Tibial nerve (tissue), 4 donors: ENCODE measurements around the gene DRD3. TPM values are rescaled to one million over a fixed set of nuclear protein-coding genes. Genes with fewer than 3 reads are reported as not detected.

ENCODE experiments used
- DNase-seq, 2 donors: peaks; one replicate each; pipeline ENCODE4 v3.0.0-alpha.2; 2019; ENCODE audit warnings: low spot score in 2 of 2
- H3K27ac ChIP-seq, 4 donors: fragments of 200-600 bp; sonication (generic) in 3 of 4; one replicate each; pipeline ENCODE4 v1.5.1; 2017 to 2019; ENCODE audit warnings: mild to moderate bottlenecking in 1 of 4
- H3K27me3 ChIP-seq, 2 donors: fragments of 200-600 bp; sonication (generic) in 1 of 2; one replicate each; pipeline versions ENCODE4 v1.5.1 to v1.6.0; 2017 to 2019
- H3K36me3 ChIP-seq, 3 donors: fragments of 200-600 bp; sonication (generic); one replicate each; pipeline ENCODE4 v1.5.1; 2018 to 2019
- H3K4me1 ChIP-seq, 4 donors: fragments of 200-600 bp; sonication (generic) in 3 of 4; one replicate each; pipeline ENCODE4 v1.5.1; 2017 to 2019
- H3K4me3 ChIP-seq, 4 donors: fragments of 200-600 bp; sonication (generic) in 3 of 4; one replicate each; pipeline ENCODE4 v1.5.1; 2017 to 2019; ENCODE audit warnings: mild to moderate bottlenecking in 1 of 4, moderate library complexity in 1 of 4
- H3K9me3 ChIP-seq, 4 donors: fragments of 200-600 bp; sonication (generic) in 3 of 4; one replicate each; pipeline ENCODE4 v1.5.1; 2017 to 2019
- CTCF ChIP-seq, 5 experiments: fragments of 200-600 bp in 3 of 5; fragments of 450-650 bp in 2 of 5; sonication (generic) in 3 of 5; IDR thresholded peaks; one replicate each; pipeline ENCODE4 v1.5.1; 2016 to 2019; ENCODE audit warnings: antibody characterized with exemption in 5 of 5, mild to moderate bottlenecking in 3 of 5, moderate library complexity in 2 of 5
- EP300 ChIP-seq, 2 donors: sonication (generic); formaldehyde crosslinking; IDR thresholded peaks; one replicate each; pipeline ENCODE4 v1.6.1; 2017; ENCODE audit warnings: antibody characterized with exemption in 2 of 2, mild to moderate bottlenecking in 1 of 2
- POLR2A ChIP-seq, 2 donors: fragments of 450-650 bp; IDR thresholded peaks; one replicate each; pipeline ENCODE4 v1.6.1; 2017; ENCODE audit warnings: antibody characterized with exemption in 2 of 2, mild to moderate bottlenecking in 2 of 2, moderate library complexity in 2 of 2
- WGBS, 2 donors: methylation state at CpG; one replicate each; pipeline ENCODE4 v1.1.5; 2018; 5-methylcytosine and 5-hydroxymethylcytosine counted together
- total RNA-seq, 4 donors: library from RNA; depleted of rRNA; stranded (reverse); fragments of >200 nt; gene quantifications; one replicate each; pipeline ENCODE4 v1.1.0, GENCODE V29; 2016

Gene DRD3
- total RNA-seq, 4 donors from 2014 or later: not detected

- no peak overlapping the region for H3K27ac ChIP-seq
- H3K4me1 ChIP-seq: no peaks in the 10 kb centered on the region
- no peaks in the 10 kb centered on the region for H3K27me3 ChIP-seq
- 65 to 74% methylated on average over 5 of the region's 5 CpGs for WGBS, 2 donors
- no peaks in the 10 kb centered on the region for H3K9me3 ChIP-seq
- TF ChIP-seq EP300 (IDR thresholded peaks at IDR 0.05) (no peak), POLR2A (IDR thresholded peaks at IDR 0.05) (no peak), CTCF (IDR thresholded peaks at IDR 0.05) (no peak)
- no peak for DNase-seq
- H3K36me3 ChIP-seq: no peaks in the 10 kb centered on the region
- no peak overlapping the region for H3K4me3 ChIP-seq
These were observed 68.4 kb downstream of the DRD3 start for GRCh38 chr3:114110439-114110838.

DNA sequence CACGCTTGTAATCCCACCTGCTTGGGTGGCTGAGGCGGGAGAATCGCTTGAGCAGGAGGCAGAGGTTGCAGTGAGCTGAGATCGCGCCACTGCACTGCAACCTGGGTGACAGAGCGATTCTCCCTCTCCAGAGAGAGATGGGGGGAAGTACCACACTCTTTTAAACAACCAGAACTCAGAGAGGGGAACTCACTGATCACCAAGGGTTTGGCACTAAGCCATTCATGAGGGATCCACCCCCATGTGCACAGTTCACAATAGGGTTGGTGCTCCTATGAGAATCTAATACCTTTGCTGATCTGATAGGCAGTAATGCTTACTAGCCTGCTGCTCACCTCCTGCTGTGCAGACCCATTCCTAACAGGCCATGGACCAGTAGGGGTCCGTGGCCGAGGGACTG lies 70.7 kb downstream of the DRD3 start:
- no peak for DNase-seq
- H3K27me3 ChIP-seq: no peaks in the 10 kb centered on the region

DNA sequence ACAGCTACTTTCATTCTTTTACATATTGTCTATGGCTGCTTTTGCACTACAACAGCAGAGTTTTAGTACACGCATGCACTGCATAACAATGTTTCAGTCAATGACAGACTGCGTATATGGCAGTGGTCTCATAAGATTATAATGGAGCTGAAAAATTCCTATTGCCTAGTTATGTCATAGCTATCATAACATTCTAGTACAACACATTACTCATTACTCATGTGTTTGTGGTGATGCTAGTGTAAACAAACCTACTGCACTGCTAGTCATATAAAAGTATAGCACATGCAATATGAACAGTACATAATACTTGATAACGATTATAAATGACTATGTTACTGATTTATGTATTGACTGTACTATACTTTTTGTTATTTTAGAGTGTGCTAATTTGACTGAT lies 74.4 kb downstream of the DRD3 start:
- TF ChIP-seq CTCF (IDR thresholded peaks at IDR 0.05) (no peak), POLR2A (IDR thresholded peaks at IDR 0.05) (no peak), EP300 (IDR thresholded peaks at IDR 0.05) (no peak)
- WGBS, 2 donors: 80 to 92% methylated on average over 3 of the region's 3 CpGs
- Histone ChIP-seq H3K9me3 (no peaks in the 10 kb centered on the region), H3K36me3 (no peaks in the 10 kb centered on the region), H3K4me3 (no peak overlapping the region), H3K27me3 (no peaks in the 10 kb centered on the region), H3K4me1 (no peaks in the 10 kb centered on the region), H3K27ac (no peak overlapping the region)
- DNase-seq: no peak

More for the DNA sequence above, 70.7 kb downstream of the DRD3 start:
- Histone ChIP-seq H3K4me3 (no peak overlapping the region), H3K27ac (no peak overlapping the region), H3K9me3 (no peaks in the 10 kb centered on the region), H3K36me3 (no peaks in the 10 kb centered on the region), H3K4me1 (no peaks in the 10 kb centered on the region)
- WGBS, 2 donors: 90 to 94% methylated on average over 8 of the region's 8 CpGs
- TF ChIP-seq POLR2A (IDR thresholded peaks at IDR 0.05) (no peak), CTCF (IDR thresholded peaks at IDR 0.05) (no peak), EP300 (IDR thresholded peaks at IDR 0.05) (no peak)

DNA sequence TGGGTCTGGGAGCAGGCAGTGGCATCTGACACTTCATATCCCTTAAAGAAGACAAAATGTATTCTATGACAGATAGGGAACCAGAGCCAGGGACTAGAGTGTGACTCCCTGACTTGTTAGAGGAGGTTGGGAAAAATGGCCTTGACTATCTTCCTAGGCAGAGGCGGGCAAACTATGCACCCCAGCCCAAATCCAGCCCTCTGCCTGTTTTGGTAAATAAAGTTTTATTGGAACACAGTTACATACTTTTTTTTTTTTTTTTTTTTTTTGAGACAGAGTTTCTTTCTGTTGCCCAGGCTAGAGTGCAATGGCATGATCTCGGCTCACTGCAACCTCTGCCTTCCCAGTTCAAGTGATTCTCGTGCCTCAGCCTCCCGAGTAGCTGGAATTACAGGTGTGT lies 75.0 kb downstream of the DRD3 start:
- H3K4me3 ChIP-seq: no peak overlapping the region
- no peak for TF ChIP-seq POLR2A (IDR thresholded peaks at IDR 0.05)
- WGBS, 2 donors: 89 to 91% methylated on average over 4 of the region's 4 CpGs
- H3K27me3 ChIP-seq: no peaks in the 10 kb centered on the region
- H3K9me3 ChIP-seq: no peaks in the 10 kb centered on the region
- DNase-seq: no peak
- no peaks in the 10 kb centered on the region for H3K36me3 ChIP-seq
- H3K27ac ChIP-seq: no peak overlapping the region
- H3K4me1 ChIP-seq: no peaks in the 10 kb centered on the region

DNA sequence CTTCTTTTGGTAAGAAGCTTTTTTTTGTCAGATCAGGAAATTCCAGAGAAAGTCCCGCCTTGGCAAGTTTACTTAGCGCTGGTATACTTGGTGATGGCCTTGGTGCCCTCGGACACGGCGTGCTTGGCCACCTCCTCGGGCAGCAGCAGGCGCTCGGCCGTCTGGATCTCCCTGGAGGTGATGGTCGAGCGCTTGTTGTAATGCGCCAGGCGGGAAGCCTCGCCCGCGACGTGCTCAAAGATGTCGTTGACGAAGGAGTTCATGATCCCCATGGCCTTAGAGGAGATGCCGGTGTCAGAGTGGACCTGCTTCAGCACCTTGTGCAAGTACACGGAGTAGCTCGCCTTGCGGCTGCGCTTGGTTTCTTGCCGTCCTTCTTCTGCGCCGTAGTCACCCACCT lies 75.7 kb downstream of the DRD3 start:
- 94 to 95% methylated on average over 27 of the region's 27 CpGs for WGBS, 2 donors
- no peaks in the 10 kb centered on the region for H3K9me3 ChIP-seq
- H3K27ac ChIP-seq: no peak overlapping the region
- TF ChIP-seq EP300 (IDR thresholded peaks at IDR 0.05) (no peak), CTCF (IDR thresholded peaks at IDR 0.05) (no peak), POLR2A (IDR thresholded peaks at IDR 0.05) (no peak)
- no peaks in the 10 kb centered on the region for H3K4me1 ChIP-seq
- no peak overlapping the region for H3K4me3 ChIP-seq
- no peaks in the 10 kb centered on the region for H3K27me3 ChIP-seq
- DNase-seq: no peak
- H3K36me3 ChIP-seq: no peaks in the 10 kb centered on the region

DNA sequence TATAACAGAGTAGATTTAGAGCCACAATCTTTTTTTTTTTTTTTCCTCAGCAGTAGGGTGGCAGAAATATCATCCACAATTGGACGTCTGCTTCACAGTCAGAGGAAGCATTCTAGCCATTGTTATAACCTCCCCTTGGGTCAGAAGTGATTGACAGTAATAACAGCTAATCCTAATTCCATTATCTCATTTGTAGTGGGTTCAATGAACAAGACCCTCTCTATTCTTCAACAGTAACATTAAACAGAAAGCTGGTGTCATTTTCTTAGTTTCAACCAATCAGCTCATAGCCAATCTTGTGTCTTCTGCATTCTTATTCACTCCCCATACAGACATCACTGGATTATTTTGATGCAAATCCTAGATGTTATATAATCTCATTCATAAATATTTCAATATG lies 77.8 kb downstream of the DRD3 start:
- H3K27me3 ChIP-seq: no peaks in the 10 kb centered on the region
- H3K9me3 ChIP-seq: no peaks in the 10 kb centered on the region
- H3K36me3 ChIP-seq: no peaks in the 10 kb centered on the region
- no peak overlapping the region for H3K27ac ChIP-seq
- H3K4me3 ChIP-seq: no peak overlapping the region
- TF ChIP-seq CTCF (IDR thresholded peaks at IDR 0.05) (no peak), POLR2A (IDR thresholded peaks at IDR 0.05) (no peak), EP300 (IDR thresholded peaks at IDR 0.05) (no peak)
- WGBS, 2 donors: 19 to 27% methylated on average over 1 of the region's 1 CpG
- H3K4me1 ChIP-seq: no peaks in the 10 kb centered on the region
- no peak for DNase-seq
